HG03196 (cell line): ENCODE measurements around the gene CDKN2D.
"Not testable (repeated sequence)": the region's sequence is repeated elsewhere in the genome, so short reads cannot be mapped to it uniquely, and the experiment has no call there.

ENCODE experiments used
- ATAC-seq: cut with Tn5 transposase; IDR thresholded peaks from one replicate; pipeline ENCODE4 v1.9.1; 2021; ENCODE audit not compliant: unreplicated experiment

The CDKN2D gene

DNA sequence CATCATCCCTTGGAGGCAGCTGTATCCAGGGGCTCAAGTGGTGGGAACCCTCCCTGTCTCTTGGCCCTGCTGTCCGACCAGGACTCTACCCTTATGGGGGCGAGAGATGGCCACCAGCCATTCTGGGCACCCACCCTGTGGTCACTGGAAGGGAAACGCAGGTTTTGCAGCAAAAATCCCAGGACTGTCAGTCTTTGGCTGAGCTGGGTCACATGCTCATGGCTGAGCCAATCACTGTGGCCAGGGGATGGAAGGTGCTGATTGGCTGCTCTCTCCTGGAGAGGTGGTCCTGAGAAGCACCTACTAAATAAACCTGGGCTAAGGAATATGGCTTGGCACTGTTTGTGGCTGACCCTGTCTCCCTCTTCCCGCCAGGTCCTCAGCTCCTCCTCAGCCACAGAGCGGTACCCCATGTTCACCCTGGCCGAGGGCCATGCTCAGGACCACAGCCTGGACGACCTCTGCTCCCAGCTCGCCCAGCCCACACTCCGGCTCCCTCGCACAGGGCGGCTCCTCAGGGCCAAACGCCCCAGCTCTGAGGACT lies 16.2 kb downstream of the CDKN2D start:
- no peak for ATAC-seq

DNA sequence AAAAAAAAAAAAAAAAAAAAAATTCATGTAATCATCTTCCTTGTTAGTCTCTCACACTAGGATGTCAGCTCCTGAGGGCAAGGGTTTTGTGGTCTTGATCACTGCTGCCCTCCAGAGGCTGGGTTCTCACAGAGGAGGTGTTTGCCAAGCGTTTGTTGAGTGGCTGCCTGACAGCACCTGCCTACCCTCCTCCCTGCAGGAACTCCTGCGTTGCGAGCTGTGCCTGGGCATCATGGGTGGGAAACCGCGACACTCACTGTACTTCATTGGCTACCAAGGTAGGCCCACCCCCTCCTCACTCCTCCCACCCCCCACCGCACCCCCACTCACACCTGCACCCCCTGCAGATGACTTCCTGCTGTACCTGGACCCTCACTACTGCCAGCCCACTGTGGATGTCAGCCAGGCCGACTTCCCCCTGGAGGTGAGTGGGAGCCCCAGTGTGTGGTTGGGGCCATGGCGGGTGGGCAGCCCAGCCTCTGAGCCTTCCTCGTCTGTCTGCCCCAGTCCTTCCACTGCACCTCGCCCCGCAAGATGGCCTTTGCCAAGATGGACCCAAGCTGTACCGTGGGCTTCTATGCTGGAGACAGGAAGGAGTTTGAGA lies 17.0 kb downstream of the CDKN2D start:
- ATAC-seq: no peak

DNA sequence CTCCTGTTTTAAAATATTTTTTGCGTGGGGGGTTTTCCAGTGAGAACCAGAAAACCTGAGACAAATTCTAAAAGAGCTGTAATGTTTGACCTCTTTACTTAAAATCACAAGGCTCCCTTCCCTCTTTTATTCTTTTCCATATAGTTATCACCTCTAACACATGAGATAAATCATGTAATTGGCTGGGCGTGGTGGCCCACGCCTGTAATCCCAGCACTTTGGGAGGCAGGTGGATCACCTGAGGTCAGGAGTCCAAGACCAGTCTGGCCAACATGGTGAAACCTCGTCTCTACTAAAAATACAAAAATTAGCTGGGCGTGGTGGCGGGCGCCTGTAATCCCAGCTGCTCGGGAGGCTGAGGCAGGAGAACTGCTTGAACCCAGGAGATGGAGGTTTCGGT lies 17.8 kb downstream of the CDKN2D start:
- not testable (repeated sequence) for ATAC-seq

DNA sequence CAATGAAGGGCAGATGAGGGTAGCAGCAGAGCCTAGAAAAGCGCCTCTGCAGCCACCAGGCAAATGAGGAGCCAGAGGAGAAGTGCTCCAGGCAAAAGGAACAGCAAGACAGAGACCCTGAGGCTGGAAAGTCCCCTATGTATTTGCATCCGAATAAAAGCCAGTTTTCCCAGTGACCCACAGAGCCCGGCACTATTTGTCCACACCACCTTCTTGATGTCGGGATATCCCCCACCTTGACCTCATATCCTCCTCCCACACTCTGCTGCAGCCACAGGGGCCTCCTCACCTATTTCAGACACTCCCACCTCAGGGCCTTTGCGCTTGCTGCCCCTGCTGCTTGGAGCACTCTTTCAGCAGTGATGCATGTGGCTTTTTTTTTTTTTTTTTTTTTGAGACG lies 18.4 kb downstream of the CDKN2D start:
- no peak for ATAC-seq

DNA sequence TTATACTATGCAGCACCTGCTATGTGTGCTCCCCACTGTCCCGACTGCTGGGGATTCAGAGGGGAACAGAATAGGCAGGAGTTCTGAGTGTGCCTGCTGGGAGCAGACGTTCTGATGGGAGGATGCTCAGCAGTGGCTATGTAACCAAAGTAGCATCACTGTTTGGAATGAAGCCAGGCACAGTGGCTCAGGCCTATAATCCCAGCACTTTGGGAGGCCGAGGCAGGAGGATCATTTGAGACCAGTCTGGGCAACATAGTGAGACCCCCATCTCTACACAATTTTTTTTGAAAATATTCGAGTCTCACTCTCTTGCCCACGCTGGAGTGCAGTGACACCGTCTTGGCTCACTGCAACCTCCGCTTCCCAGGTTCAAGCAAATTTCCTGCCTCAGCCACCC lies 19.0 kb downstream of the CDKN2D start:
- ATAC-seq: no peak

DNA sequence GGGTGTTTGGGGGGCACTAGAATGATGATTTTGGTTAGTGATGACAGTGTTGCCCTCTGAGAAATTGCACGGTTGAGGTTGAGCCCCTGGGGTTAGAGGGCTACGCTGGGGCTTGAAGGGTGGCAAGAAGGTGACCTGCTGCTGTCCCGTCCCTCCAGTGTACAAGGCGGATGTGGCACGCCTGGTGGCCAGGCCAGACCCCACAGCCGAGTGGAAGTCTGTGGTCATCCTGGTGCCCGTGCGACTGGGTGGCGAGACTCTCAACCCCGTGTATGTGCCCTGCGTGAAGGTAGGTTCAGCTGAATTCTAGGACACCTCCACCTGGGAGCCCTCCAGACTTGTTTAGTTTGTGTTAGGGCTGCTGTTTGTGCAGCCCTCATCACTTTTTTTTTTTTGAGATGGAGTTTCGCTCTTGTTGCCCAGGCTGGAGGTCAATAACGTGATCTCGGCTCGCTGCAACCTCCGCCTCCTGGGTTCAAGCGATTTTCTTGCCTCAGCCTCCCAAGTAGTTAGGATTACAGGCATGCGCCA lies 20.0 kb downstream of the CDKN2D start:
- ATAC-seq: no peak

DNA sequence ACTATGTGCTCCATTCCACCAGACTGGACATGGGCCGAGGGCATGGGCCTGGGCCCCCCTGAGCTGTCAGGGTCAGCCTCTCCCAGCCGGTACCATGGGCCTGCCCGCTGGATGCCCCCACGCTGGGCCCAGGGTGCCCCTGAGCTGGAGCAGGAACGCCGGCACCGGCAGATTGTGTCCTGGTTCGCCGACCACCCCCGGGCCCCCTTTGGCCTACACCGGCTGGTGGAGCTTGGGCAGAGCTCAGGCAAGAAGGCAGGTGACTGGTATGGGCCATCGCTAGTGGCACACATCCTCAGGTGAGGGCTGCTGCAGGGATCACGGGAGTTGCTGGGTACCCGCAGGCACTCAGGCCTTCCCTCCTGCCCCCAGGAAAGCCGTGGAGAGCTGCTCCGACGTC lies 22.0 kb downstream of the CDKN2D start:
- no peak for ATAC-seq

DNA sequence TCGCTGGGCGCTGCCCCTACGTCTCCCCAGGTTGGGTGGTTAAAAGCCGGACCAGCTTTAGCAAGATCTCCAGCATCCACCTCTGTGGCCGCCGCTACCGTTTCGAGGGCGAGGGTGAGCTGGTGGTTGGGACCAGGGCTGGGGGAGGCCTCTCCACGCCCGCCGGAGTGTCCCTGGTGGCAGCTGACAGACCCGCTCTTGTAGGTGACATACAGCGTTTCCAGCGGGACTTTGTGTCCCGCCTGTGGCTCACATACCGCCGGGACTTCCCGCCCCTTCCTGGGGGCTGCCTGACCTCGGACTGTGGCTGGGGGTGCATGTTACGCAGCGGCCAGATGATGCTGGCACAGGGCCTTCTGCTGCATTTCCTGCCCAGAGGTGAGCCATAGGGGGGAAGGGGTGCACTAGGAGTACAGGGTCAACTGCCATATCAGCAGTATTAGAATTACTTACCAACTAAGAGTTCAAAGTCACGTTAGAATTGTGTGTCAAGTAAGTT lies 24.0 kb downstream of the CDKN2D start:
- no peak for ATAC-seq

DNA sequence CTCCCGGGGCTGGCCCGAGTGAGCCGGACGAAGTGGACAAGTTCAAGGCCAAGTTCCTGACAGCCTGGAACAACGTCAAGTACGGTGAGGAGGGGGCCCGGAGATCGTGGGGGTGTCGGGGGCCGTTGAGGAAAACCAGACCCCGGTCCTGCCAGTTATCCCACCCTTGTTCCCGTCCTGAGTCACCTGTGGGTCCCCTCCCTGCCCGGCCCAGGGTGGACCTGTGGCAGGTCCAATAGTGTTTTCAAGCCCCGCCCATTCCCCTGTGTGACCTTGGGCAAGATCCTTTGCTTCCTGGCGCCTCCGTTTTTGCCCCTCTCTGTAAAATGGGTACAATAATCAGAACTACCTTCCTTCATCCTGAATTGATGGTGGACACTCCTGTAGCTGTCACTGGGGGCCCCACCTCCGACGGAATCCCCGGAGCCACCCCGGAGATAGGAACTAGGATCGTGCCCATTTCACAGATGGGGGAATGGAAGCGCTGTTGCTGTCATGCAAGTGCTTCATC lies 24.5 kb downstream of the CDKN2D start:
- ATAC-seq: no peak

DNA sequence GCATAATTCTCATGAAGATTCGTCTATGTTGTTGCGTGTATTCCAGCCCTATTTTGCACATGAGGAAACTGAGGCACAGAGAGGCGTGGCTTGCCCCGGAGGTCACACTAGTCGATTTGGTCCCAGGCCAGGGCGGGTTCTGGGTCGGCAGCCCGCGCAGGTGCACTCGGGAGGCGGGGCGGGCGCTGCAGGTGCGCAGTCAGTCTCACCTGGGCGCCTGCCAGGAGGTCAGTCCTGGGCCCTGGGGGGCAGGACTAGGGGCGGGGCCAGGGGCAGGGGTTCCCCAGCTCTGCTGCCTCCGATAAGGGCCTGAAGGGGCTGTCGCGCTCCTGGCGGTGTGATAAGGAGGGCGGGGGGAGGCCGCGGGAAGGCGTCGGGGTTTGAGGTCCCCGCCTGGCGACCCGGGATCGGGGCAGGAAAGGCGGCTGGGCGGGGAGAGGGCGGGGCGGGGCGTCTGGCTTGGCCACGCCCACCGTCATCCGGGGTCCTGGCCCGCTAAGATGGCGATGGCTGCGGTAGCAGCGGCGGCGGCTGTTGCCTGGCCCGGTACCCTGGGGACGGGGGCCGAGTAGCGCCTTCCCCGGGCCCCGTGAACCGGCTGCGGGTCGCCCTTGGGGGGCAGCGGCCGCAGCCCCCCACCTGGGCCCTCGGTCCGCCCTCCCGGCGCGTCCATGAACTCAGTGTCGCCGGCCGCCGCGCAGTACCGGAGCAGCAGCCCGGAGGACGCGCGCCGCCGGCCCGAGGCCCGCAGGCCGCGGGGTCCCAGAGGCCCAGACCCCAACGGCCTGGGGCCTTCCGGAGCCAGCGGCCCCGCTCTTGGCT lies 25.1 kb downstream of the CDKN2D start, which contains the start of gene ATG4D:
Gene ATG4D (plus strand): TSS at position 485 of the 822 bp plus-strand sequence. CDS start 187 bp downstream, at position 672.
- peak; percentile 58 for ATAC-seq

DNA sequence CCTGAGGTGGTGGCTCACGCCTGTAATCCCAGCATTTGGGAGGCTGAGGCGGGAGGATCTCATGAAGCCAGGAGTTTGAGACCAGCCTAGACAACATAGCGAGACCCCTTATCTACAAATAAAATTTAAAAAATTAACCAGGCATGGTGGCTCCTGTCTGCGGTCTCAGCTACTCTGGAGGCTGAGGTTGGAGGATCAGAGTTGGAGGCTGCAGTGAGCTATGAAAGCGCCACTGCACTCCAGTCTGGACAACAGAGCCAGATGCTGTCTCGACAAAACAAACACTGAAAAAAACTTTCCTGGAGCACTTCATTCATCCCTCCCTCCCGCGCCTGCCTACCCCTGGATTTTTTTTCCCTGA lies 25.7 kb downstream of the CDKN2D start:
- ATAC-seq: no peak

DNA sequence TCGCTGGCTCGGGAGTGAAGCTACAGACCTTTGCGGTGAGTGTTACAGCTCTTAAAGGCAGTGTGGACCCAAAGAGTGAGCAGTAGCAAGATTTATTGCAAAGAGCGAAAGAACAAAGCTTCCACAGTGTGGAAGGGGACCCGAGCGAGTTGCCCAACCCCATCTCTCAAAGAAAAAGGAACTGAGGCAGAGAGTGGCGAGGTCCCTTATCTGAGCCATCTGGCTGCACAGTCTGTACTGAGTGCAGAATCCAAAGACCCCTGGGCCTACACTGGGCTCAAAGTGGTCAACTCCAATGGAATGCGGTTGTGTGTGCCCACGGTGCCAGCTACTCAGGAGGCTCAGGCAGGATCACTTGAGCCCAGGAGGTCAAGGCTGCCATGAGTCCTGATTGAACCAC lies 29.8 kb downstream of the CDKN2D start:
- not testable (repeated sequence) for ATAC-seq

DNA sequence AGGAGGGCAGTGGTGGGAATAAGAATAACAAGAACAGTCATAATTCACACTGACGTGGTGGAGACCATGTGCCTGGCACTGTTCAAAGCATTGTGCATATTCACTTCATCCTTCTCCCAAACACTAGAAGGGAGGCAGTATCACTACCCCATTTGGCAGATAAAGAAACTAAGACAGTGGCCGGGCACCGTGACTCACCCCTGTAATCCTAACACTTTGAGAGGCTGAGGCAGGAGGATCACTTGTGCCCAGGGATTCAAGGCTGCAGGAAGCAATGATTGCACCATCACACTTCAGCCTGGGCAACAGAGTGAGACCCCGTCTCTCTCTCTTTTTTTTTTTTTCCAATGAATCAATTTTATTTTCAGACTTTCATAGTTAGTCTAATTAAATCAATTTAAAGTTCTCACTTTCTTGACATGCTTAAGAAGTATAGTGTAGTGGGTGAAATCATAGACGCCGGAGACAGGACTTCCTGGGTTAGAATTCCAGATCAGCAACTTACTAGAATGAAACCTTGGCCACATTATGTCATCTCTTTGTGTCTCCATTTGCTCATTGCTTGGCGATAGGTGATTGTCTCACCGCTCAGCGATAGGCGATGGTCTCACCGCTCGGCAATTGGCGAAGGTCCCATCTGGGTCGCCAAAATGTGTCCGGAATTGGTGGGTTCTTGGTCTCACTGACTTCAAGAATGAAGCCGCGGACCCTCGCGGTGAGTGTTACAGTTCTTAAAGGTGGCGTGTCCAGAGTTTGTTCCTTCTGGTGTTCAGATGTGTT lies 30.4 kb downstream of the CDKN2D start:
- ATAC-seq: no peak

DNA sequence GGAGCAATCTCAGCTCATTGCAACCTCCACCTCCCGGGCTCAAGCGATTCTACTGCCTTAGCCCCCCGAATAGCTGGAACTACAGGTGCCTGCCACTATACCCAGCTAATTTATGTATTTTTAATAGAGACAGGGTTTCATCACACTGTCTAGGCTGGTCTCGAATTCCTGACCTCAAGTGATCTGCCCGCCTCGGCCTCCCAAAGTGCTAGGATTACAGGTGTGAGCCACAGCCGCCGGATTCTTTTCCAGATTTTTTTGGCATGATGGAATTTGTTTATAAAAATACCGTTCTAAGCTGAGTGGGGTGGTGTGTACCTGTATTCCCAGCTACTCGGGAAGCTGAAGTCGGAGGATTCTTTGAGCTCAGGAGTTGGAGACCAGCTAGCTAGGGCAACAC lies 31.1 kb downstream of the CDKN2D start:
- no peak for ATAC-seq

DNA sequence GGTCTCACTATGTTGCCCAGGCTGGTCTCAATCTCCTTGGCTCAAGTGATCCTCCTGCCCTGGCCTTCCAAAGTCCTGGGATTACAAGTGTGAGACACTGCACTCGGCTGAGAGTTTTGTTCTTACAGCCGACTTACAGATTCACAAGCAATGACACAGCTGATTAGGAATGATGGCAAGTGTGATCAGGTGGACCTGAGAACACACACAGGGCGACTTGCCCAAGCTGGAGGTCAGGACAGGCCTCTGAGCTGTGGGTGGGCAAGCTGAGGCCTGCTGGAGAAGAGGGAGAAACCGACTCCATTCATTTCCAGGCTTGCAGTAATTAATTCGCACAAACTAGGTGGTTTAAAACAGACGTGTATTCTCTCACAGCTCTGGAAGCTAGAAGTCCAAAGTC lies 33.2 kb downstream of the CDKN2D start:
- ATAC-seq: no peak

DNA sequence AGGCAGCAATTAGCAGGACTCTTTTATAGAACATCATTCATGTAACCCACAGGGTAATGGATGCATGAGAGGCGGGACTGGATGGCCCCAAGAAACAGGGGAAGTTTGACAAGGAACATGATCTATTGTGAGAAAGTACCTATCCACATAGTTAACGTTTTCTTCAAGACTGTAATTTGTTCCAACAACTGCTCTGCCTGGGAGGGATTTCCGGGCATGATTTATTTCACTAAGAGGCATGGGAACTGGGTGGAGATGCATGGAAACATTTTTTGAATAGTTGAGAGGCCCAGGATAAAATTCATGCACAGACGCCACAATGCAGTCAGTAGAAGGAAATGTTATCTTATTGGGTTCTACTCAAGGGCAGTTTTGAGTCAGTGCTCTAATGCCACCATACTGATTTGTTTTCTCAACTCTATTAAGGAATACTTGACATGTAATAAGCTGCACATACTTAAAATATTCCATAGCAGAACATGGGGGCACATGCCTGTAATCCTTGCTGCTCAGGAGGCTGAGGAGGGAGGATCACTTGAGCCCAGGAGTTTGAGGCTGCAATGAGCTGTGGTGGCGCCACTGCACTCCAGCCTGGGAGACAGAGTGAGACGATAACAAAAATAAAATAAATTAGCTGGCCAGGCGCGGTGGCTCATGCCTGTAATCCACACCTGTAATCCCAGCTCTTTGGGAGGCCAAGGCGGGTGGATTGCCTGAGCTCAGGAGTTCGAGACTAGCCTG lies 35.0 kb downstream of the CDKN2D start:
- no peak for ATAC-seq

DNA sequence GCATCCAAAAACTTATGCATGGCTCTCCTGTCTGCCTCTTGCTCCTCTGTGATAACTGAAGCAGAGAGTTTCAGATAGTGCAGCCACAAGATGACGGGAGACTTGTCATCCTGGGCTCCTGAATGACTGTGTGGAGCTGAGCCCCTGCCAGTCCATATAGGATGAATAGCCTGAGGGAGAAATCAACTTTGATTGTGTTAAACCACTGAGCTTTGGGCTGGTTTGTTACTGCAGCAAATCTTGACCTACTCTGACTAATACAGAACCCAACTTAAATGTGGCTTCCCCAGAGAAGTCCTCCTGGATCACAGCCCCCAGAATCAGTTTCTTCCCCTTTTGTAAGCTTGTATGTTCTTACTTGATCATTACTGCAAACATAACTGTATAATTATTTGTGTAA lies 36.3 kb downstream of the CDKN2D start:
- no peak for ATAC-seq

DNA sequence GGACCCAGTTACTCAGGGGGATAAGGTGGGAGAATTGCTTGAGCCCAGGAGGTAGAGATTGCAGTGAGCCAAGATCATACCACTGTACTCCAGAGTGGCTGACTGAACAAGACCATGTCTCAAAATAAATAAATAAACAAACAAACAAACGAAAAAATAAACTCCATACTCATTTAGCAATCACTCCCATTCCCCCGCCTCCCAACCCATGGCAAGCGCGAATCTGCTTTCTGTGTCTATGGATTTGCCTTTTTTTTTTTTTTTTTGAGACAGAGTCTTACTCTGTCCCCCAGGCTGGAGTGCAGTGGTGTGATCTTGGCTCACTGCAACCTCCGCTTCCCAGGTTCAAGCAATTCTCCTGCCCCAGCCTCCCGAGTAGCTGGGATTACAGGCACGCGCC lies 41.9 kb downstream of the CDKN2D start:
- not testable (repeated sequence) for ATAC-seq

DNA sequence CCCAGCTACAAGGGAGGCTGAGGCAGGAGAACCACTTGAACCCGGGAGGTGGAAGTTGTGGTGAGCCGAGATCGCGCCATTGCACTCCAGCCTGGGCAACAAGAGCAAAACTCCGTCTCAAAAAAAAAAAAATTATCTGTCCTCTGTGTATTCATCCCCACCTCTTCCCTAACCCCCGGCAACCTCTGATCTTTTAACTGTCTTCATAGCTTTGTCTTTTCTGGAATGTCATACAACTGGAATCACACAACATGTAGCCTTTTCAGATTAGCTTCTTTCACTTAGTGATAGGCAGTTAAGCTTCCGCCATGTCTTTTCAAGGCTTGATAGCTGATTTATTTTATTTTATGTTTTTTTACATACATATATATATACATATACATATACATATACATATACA lies 43.1 kb downstream of the CDKN2D start:
- no peak for ATAC-seq

DNA sequence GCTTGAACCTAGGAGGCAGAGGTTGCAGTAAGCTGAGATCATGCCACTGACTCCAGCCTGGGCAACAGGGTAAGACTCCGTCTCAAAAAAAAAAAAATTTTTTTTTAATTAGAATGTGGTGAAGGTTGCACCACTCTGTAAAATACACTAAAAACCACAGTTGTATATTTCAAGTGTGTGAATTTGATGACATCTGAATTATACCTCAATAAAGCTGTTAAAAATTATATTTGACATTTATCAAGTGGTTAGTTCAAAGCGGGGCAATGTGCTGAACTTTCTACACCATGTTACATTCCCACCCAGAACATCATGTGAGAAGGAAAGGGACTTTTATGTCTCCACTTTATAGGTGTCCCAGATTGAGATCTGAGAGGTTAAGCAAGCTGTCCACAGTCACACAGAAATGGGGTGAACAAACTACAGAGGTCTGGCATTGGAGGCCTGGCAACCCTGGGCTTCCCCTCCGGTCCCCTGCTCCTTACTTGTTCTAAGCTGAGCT lies 45.6 kb downstream of the CDKN2D start:
- ATAC-seq: no peak
